ENCODE data around the gene ABCC5. TPM values are rescaled to one million over a fixed set of nuclear protein-coding genes. Genes with fewer than 3 reads are reported as not detected.

ABCC5 gene
- total and polyA plus RNA-seq, 7 donors = 24.5 to 94.2 (median 59.6) TPM

GRCh38 chr3:183911087-183911486 is 106.6 kb downstream of the ABCC5 start:
- no peaks in the 10 kb centered on the region for H3K36me3 ChIP-seq (ENCODE audit: insufficient read depth in 1 of 2, low read depth in 1 of 2)
- no peaks in the 10 kb centered on the region for H3K27me3 ChIP-seq (ENCODE audit: insufficient read depth in 3 of 3, low read length in 2 of 3)
- intact Hi-C loops (cut with DNase I) = no loop called here
- ATAC-seq (no peak), DNase-seq (no peak)
- H3K27ac ChIP-seq = no peak overlapping the region
- no peaks in the 10 kb centered on the region for H3K4me1 ChIP-seq
- 71 to 82% (median 74%) methylated on average over 6 of the region's 6 CpGs for WGBS, 3 donors
- no peaks in the 10 kb centered on the region for H3K9me3 ChIP-seq
- no peak for TF ChIP-seq CTCF (IDR thresholded peaks at IDR 0.05)
- H3K4me3 ChIP-seq = no peak overlapping the region

GRCh38 chr3:183909030-183909600 is 108.6 kb downstream of the ABCC5 start:
- H3K27ac ChIP-seq = no peak overlapping the region
- no peaks in the 10 kb centered on the region for H3K36me3 ChIP-seq (ENCODE audit: insufficient read depth in 1 of 2, low read depth in 1 of 2)
- no peak overlapping the region for H3K4me3 ChIP-seq
- no peaks in the 10 kb centered on the region for H3K9me3 ChIP-seq
- intact Hi-C loops (cut with DNase I) = no loop called here
- no peak for TF ChIP-seq CTCF (IDR thresholded peaks at IDR 0.05)
- no peaks in the 10 kb centered on the region for H3K4me1 ChIP-seq
- 72 to 76% (median 75%) methylated on average over 14 of the region's 14 CpGs for WGBS, 3 donors
- DNase-seq = no peak
- no peaks in the 10 kb centered on the region for H3K27me3 ChIP-seq (ENCODE audit: insufficient read depth in 3 of 3, low read length in 2 of 3)
- ATAC-seq = no peak

- Histone ChIP-seq H3K27ac (no peak overlapping the region), H3K4me3 (no peak overlapping the region), H3K27me3 (ENCODE audit: insufficient read depth in 3 of 3, low read length in 2 of 3) (no peaks in the 10 kb centered on the region), H3K36me3 (ENCODE audit: insufficient read depth in 1 of 2, low read depth in 1 of 2) (no peaks in the 10 kb centered on the region), H3K4me1 (no peaks in the 10 kb centered on the region), H3K9me3 (no peaks in the 10 kb centered on the region)
- WGBS, 3 donors = 76 to 80% (median 78%) methylated on average over 12 to 16 of the region's 16 CpGs
- intact Hi-C loops (cut with DNase I) = no loop called here
- DNase-seq = no peak
- ATAC-seq = no peak
- TF ChIP-seq CTCF (IDR thresholded peaks at IDR 0.05) = no peak
These were observed 109.8 kb downstream of the ABCC5 start for GRCh38 chr3:183907911-183908331.

GRCh38 chr3:183907176-183907575 is 110.5 kb downstream of the ABCC5 start:
- no peak for ATAC-seq
- 67 to 75% (median 70%) methylated on average over 6 of the region's 6 CpGs for WGBS, 3 donors
- H3K4me3 ChIP-seq = no peak overlapping the region
- DNase-seq = no peak
- no peaks in the 10 kb centered on the region for H3K36me3 ChIP-seq (ENCODE audit: insufficient read depth in 1 of 2, low read depth in 1 of 2)
- no peaks in the 10 kb centered on the region for H3K9me3 ChIP-seq
- no peaks in the 10 kb centered on the region for H3K4me1 ChIP-seq
- H3K27me3 ChIP-seq (ENCODE audit: insufficient read depth in 3 of 3, low read length in 2 of 3) = no peaks in the 10 kb centered on the region
- no peak for TF ChIP-seq CTCF (IDR thresholded peaks at IDR 0.05)
- intact Hi-C loops (cut with DNase I) = no loop called here
- no peak overlapping the region for H3K27ac ChIP-seq
